Transverse colon (tissue), 4 donors: ENCODE measurements around the gene CIROP.

ENCODE experiments used
- EP300 ChIP-seq: sonication (generic); formaldehyde crosslinking; IDR thresholded peaks from one replicate; pipeline ENCODE4 v1.6.1; 2017; ENCODE audit warnings: antibody characterized with exemption, low read depth
- POLR2A ChIP-seq: fragments of 450-650 bp; IDR thresholded peaks from one replicate; pipeline ENCODE4 v1.6.1; 2016; ENCODE audit warnings: antibody characterized with exemption, mild to moderate bottlenecking, moderate library complexity
- POLR2AphosphoS5 ChIP-seq, 3 donors: sonication (generic); formaldehyde crosslinking; IDR thresholded peaks; one replicate each; pipeline ENCODE4 v1.6.1; 2016; ENCODE audit warnings: antibody characterized with exemption in 3 of 3
- TF ChIP-seq, protein P1 (sequence below), 5 experiments: fragments of 200-600 bp in 3 of 5; fragments of 450-650 bp in 2 of 5; sonication (generic) in 3 of 5; IDR thresholded peaks; 1 replicate in 2 of 5; 2 replicates in 3 of 5; pipeline ENCODE4 v1.5.1; 2016 to 2017; ENCODE audit warnings: antibody characterized with exemption in 5 of 5, inconsistent platforms in 3 of 5, mild to moderate bottlenecking in 2 of 5, moderate library complexity in 1 of 5

DNA sequence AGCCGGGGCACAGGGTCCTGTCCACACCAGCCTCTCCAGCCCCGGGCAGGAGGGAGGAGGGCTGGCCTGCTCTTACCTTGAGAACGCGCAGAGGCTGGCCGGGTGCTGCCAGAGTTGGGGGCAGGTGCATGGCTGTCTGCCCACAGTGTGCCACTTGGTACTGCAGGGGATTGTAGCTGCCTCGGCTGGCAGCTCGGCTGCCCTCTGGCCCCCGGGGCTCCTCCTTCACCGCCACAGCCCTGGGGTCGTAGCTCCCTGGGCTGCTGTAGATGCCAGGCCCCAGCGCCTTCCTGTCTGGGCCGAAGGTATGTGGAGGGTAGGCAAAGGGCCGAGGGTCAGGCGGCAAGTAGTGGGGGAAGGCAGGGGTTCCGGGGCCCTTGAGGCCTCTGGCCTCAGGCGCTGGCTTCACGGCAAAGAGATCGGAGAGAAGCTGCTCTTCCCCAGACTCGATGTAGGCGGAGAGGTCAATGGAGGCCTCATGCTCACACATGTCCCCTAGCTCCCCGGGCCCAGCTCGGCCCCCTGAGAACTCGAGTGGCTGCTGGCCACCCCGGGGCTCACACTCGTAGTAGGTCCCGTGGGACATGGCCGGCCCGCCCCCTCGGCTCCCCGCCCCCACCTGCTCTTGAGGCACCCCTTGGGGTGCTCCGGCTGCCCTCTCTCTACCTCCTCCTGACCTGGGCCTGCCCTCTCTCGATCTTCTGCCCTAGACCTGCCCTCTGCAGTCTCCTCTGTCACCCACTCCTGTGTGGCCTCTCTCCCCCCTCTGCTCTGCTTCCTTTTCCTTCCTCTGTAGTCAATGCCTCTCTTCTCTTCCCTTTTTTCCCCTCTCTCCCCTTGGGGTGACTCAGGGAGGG is 13.9 kb upstream of the CIROP start, which contains the start of gene CEBPE:
- TF ChIP-seq, protein P1, sequence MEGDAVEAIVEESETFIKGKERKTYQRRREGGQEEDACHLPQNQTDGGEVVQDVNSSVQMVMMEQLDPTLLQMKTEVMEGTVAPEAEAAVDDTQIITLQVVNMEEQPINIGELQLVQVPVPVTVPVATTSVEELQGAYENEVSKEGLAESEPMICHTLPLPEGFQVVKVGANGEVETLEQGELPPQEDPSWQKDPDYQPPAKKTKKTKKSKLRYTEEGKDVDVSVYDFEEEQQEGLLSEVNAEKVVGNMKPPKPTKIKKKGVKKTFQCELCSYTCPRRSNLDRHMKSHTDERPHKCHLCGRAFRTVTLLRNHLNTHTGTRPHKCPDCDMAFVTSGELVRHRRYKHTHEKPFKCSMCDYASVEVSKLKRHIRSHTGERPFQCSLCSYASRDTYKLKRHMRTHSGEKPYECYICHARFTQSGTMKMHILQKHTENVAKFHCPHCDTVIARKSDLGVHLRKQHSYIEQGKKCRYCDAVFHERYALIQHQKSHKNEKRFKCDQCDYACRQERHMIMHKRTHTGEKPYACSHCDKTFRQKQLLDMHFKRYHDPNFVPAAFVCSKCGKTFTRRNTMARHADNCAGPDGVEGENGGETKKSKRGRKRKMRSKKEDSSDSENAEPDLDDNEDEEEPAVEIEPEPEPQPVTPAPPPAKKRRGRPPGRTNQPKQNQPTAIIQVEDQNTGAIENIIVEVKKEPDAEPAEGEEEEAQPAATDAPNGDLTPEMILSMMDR (IDR thresholded peaks at IDR 0.05) = no peak
- TF ChIP-seq POLR2A = no peak
- TF ChIP-seq POLR2AphosphoS5 (IDR thresholded peaks at IDR 0.05) = no peak
- TF ChIP-seq EP300 = no peak
